HG02610 (cell line): ENCODE data around the gene RCSD1.

Experiments used
- ATAC-seq: cut with Tn5 transposase; IDR thresholded peaks from one replicate; pipeline ENCODE4 v1.9.1; 2021; ENCODE audit warnings: mild to moderate bottlenecking, moderate library complexity; ENCODE audit not compliant: unreplicated experiment

The RCSD1 gene

GRCh38 chr1:167640051-167640450, 10.0 kb downstream of the RCSD1 start:
- ATAC-seq: no peak

- ATAC-seq: no peak
Observed at GRCh38 chr1:167641786-167642500, 11.9 kb downstream of the RCSD1 start.

- ATAC-seq: no peak
Observed at GRCh38 chr1:167642501-167642826, 12.4 kb downstream of the RCSD1 start.

GRCh38 chr1:167643441-167643840, 13.4 kb downstream of the RCSD1 start:
- ATAC-seq: no peak

GRCh38 chr1:167644551-167644950, 14.5 kb downstream of the RCSD1 start:
- no peak for ATAC-seq

GRCh38 chr1:167645140-167645541, 15.1 kb downstream of the RCSD1 start:
- no peak for ATAC-seq

GRCh38 chr1:167645625-167646414, 15.8 kb downstream of the RCSD1 start:
- ATAC-seq: no peak

GRCh38 chr1:167648252-167648849, 18.3 kb downstream of the RCSD1 start:
- ATAC-seq: no peak

- no peak for ATAC-seq
Observed at GRCh38 chr1:167648978-167649744, 19.1 kb downstream of the RCSD1 start.

GRCh38 chr1:167650269-167651160, 20.5 kb downstream of the RCSD1 start:
- ATAC-seq: peak; percentile 71

GRCh38 chr1:167651161-167651693, 21.2 kb downstream of the RCSD1 start:
- ATAC-seq: peak; percentile 54

GRCh38 chr1:167654975-167655575, 25.0 kb downstream of the RCSD1 start:
- ATAC-seq: no peak

- ATAC-seq: no peak
Observed at GRCh38 chr1:167656657-167657056, 26.6 kb downstream of the RCSD1 start.

- no peak for ATAC-seq
Observed at GRCh38 chr1:167658574-167659328, 28.7 kb downstream of the RCSD1 start.

GRCh38 chr1:167659450-167659849, 29.4 kb downstream of the RCSD1 start:
- no peak for ATAC-seq

GRCh38 chr1:167659881-167660280, 29.8 kb downstream of the RCSD1 start:
- ATAC-seq: no peak

GRCh38 chr1:167661527-167662426, 31.7 kb downstream of the RCSD1 start:
- ATAC-seq: peak; percentile 31
